ENCODE results near the gene CACUL1. TPM values are rescaled to one million over a fixed set of nuclear protein-coding genes. Genes with fewer than 3 reads are reported as not detected.

CACUL1 gene
- total and polyA plus RNA-seq, 4 experiments from 2014 or later = 14.9 to 32.3 (median 31.3) TPM

DNA sequence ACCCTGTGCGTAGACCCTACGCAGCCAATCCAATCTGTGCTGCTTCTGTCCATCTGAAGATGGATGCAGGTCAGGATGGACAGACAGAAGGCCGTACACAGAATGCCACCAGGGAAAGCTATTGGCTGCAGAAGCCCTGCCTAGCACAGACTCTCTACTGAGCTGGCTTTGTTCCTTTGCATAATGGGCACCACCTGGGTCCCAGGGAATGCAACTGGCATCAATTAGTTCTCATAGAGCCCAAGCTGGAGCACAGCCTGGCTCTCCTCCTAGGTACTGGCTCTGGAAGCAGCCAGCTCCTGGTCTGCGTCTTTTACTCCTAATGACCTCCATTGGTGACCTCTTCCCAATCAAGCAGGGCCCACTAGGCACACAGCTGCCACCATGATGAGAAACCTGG is 26.8 kb upstream of the CACUL1 start:
- no peak overlapping the region for H3K27ac ChIP-seq (ENCODE audit: low read depth, low read length)
- POLR2A ChIA-PET (ENCODE audit: partially characterized antibody) = no interaction called here
- H3K27me3 ChIP-seq (ENCODE audit: insufficient read depth, low read length) = peaks cover 3% of the 10 kb centered on the region
- intact Hi-C loops (cut with micrococcal nuclease) = no loop called here
- Mint-ChIP-seq H3K4me3 (no peak overlapping the region), H3K36me3 (no peaks in the 10 kb centered on the region), H3K27me3 (peaks cover 11 to 12% of the 10 kb centered on the region in 2 donors), H3K27ac (no peak overlapping the region), H3K4me1 (peaks cover 0 to 2% (median 0%) of the 10 kb centered on the region in 4 donors), H3K9me3 (peaks cover 0 to 7% (median 2%) of the 10 kb centered on the region in 8 donors)
- DNase-seq = no peak
- CTCF ChIA-PET (ENCODE audit: partially characterized antibody) = no interaction called here
- no peaks in the 10 kb centered on the region for H3K36me3 ChIP-seq (ENCODE audit: insufficient read depth, low read length)
- H3K4me1 ChIP-seq (ENCODE audit: insufficient read depth, low read length) = no peaks in the 10 kb centered on the region
- no peak overlapping the region for H3K4me3 ChIP-seq (ENCODE audit: low read length in 2 of 2)
- H3K9me3 ChIP-seq (ENCODE audit: control insufficient read depth in 1 of 2, low read length in 2 of 2) = no peaks in the 10 kb centered on the region

GRCh38 chr10:118778727-118779126 is 24.0 kb upstream of the CACUL1 start:
- POLR2A ChIA-PET (ENCODE audit: partially characterized antibody) = no interaction called here
- H3K27me3 Mint-ChIP-seq = peaks cover 8 to 10% of the 10 kb centered on the region in 2 donors
- no peak for DNase-seq
- H3K4me3 Mint-ChIP-seq = no peak overlapping the region
- CTCF ChIA-PET (ENCODE audit: partially characterized antibody) = no interaction called here
- H3K27ac Mint-ChIP-seq = no peak overlapping the region
- H3K9me3 ChIP-seq (ENCODE audit: control insufficient read depth in 1 of 2, low read length in 2 of 2) = no peaks in the 10 kb centered on the region
- intact Hi-C loops (cut with micrococcal nuclease) = no loop called here
- H3K9me3 Mint-ChIP-seq = peaks cover 0 to 8% (median 2%) of the 10 kb centered on the region in 8 donors
- no peaks in the 10 kb centered on the region for H3K36me3 ChIP-seq (ENCODE audit: insufficient read depth, low read length)
- H3K27me3 ChIP-seq (ENCODE audit: insufficient read depth, low read length) = no peaks in the 10 kb centered on the region
- H3K36me3 Mint-ChIP-seq = no peaks in the 10 kb centered on the region
- no peak overlapping the region for H3K27ac ChIP-seq (ENCODE audit: low read depth, low read length)
- H3K4me1 ChIP-seq (ENCODE audit: insufficient read depth, low read length) = no peaks in the 10 kb centered on the region
- H3K4me3 ChIP-seq (ENCODE audit: low read length in 2 of 2) = no peak overlapping the region
- no peaks in the 10 kb centered on the region for H3K4me1 Mint-ChIP-seq

DNA sequence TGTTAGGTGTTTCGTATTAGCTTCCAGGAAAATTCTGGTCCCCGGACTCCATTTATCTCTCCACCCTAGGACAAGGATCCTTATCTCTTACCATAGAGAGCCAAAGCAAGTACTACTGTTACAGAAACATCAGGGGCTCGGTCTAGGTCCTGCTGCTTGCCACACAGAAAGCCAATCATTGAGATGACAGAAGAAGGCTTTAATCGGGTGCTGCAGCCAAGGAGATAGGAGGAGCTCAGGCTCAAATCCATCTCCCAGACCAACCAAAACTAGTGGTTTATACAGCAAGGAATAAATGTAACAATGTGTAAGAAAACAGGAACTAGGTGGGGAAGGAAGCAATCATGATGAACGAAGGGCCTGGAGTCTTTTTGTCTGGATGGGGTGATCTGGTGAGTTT is 22.2 kb upstream of the CACUL1 start:
- Histone ChIP-seq H3K27me3 (ENCODE audit: insufficient read depth, low read length) (no peaks in the 10 kb centered on the region), H3K27ac (ENCODE audit: low read depth, low read length) (no peak overlapping the region), H3K4me1 (ENCODE audit: insufficient read depth, low read length) (no peaks in the 10 kb centered on the region), H3K36me3 (ENCODE audit: insufficient read depth, low read length) (no peaks in the 10 kb centered on the region), H3K4me3 (ENCODE audit: low read length in 2 of 2) (no peak overlapping the region), H3K9me3 (ENCODE audit: control insufficient read depth in 1 of 2, low read length in 2 of 2) (no peaks in the 10 kb centered on the region)
- H3K4me1 Mint-ChIP-seq = no peaks in the 10 kb centered on the region
- H3K36me3 Mint-ChIP-seq = no peaks in the 10 kb centered on the region
- H3K27ac Mint-ChIP-seq = no peak overlapping the region
- DNase-seq = no peak
- peaks cover 5 to 8% of the 10 kb centered on the region in 2 donors for H3K27me3 Mint-ChIP-seq
- no peak overlapping the region for H3K4me3 Mint-ChIP-seq
- H3K9me3 Mint-ChIP-seq = peaks cover 0 to 8% (median 2%) of the 10 kb centered on the region in 8 donors
- ChIA-PET POLR2A (ENCODE audit: partially characterized antibody) (no interaction called here), CTCF (ENCODE audit: partially characterized antibody) (interaction anchor here (0.6 to 0.8 kb wide), 2 partner anchors 44 to 87 kb away, joined by 3 read pairs; no protein-coding TSS in a partner anchor)
- intact Hi-C loops (cut with micrococcal nuclease) = no loop called here

DNA sequence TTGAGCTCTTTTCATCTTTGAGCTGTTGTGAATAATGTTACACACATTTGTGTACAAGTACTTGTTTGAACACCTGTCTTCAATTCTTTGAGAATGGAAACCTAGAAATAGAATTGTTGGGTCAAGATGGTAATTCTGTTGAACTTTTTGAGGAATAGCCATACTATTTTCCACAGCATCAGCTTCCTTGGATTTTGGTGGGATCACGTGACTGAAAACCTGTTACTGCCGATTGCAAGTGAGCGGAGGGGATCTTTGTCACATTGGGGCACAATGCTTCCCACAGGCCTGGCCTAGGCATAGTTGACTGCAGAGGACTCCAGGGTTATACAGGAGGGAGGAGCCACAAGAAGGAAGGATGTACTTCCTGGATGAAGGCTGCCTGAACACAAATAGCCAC is 21.3 kb upstream of the CACUL1 start:
- no peak overlapping the region for H3K4me3 ChIP-seq (ENCODE audit: low read length in 2 of 2)
- no peaks in the 10 kb centered on the region for H3K27me3 ChIP-seq (ENCODE audit: insufficient read depth, low read length)
- H3K36me3 ChIP-seq (ENCODE audit: insufficient read depth, low read length) = no peaks in the 10 kb centered on the region
- Mint-ChIP-seq H3K4me1 (no peaks in the 10 kb centered on the region), H3K27me3 (peaks cover 1 to 8% of the 10 kb centered on the region in 2 donors), H3K9me3 (peaks cover 0 to 8% (median 2%) of the 10 kb centered on the region in 8 donors), H3K36me3 (no peaks in the 10 kb centered on the region), H3K27ac (no peak overlapping the region), H3K4me3 (no peak overlapping the region)
- ChIA-PET POLR2A (ENCODE audit: partially characterized antibody) (no interaction called here), CTCF (ENCODE audit: partially characterized antibody) (no interaction called here)
- DNase-seq = no peak
- H3K9me3 ChIP-seq (ENCODE audit: control insufficient read depth in 1 of 2, low read length in 2 of 2) = no peaks in the 10 kb centered on the region
- intact Hi-C loops (cut with micrococcal nuclease) = no loop called here
- H3K27ac ChIP-seq (ENCODE audit: low read depth, low read length) = no peak overlapping the region
- H3K4me1 ChIP-seq (ENCODE audit: insufficient read depth, low read length) = no peaks in the 10 kb centered on the region

- H3K4me3 ChIP-seq (ENCODE audit: low read length in 2 of 2) = no peak overlapping the region
- no peak for DNase-seq
- ChIA-PET CTCF (ENCODE audit: partially characterized antibody) (no interaction called here), POLR2A (ENCODE audit: partially characterized antibody) (no interaction called here)
- peaks cover 0 to 8% (median 2%) of the 10 kb centered on the region in 8 donors for H3K9me3 Mint-ChIP-seq
- H3K27me3 ChIP-seq (ENCODE audit: insufficient read depth, low read length) = no peaks in the 10 kb centered on the region
- H3K36me3 Mint-ChIP-seq = no peaks in the 10 kb centered on the region
- H3K4me1 Mint-ChIP-seq = no peaks in the 10 kb centered on the region
- H3K27ac ChIP-seq (ENCODE audit: low read depth, low read length) = no peak overlapping the region
- intact Hi-C loops (cut with micrococcal nuclease) = no loop called here
- no peaks in the 10 kb centered on the region for H3K4me1 ChIP-seq (ENCODE audit: insufficient read depth, low read length)
- peaks cover 1 to 8% of the 10 kb centered on the region in 2 donors for H3K27me3 Mint-ChIP-seq
- no peaks in the 10 kb centered on the region for H3K9me3 ChIP-seq (ENCODE audit: control insufficient read depth in 1 of 2, low read length in 2 of 2)
- H3K27ac Mint-ChIP-seq = peak overlapping the region in 1 of 7 donors; percentile 32
- H3K4me3 Mint-ChIP-seq = no peak overlapping the region
- no peaks in the 10 kb centered on the region for H3K36me3 ChIP-seq (ENCODE audit: insufficient read depth, low read length)
Measured at GRCh38 chr10:118775478-118775877, 20.7 kb upstream of the CACUL1 start.

DNA sequence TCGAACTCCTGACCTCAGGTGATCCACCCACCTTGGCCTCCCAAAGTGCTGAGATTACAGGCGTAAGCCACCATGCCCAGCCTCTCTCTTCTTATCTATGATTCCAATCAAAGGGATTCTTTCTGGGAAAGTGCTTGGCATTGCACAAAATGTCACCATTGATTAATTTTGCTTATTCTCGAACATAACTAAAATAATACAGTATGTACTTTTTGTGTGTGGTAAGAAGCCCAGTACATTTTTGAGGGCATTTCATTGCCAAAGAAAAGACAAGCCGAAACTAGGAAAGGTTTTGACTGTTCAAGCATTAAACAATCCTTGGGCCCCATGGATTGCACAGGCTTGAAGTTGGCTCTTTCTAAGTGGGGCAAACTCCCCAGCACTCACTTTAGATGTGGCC is 18.3 kb upstream of the CACUL1 start:
- Histone ChIP-seq H3K4me1 (ENCODE audit: insufficient read depth, low read length) (no peaks in the 10 kb centered on the region), H3K36me3 (ENCODE audit: insufficient read depth, low read length) (no peaks in the 10 kb centered on the region), H3K4me3 (ENCODE audit: low read length in 2 of 2) (no peak overlapping the region), H3K9me3 (ENCODE audit: control insufficient read depth in 1 of 2, low read length in 2 of 2) (no peaks in the 10 kb centered on the region), H3K27me3 (ENCODE audit: insufficient read depth, low read length) (no peaks in the 10 kb centered on the region), H3K27ac (ENCODE audit: low read depth, low read length) (no peak overlapping the region)
- no peak for DNase-seq
- intact Hi-C loops (cut with micrococcal nuclease) = no loop called here
- Mint-ChIP-seq H3K27me3 (peaks cover 1 to 7% of the 10 kb centered on the region in 2 donors), H3K36me3 (no peaks in the 10 kb centered on the region), H3K9me3 (peaks cover 0 to 8% (median 2%) of the 10 kb centered on the region in 8 donors), H3K27ac (no peak overlapping the region), H3K4me1 (no peaks in the 10 kb centered on the region), H3K4me3 (no peak overlapping the region)
- POLR2A ChIA-PET (ENCODE audit: partially characterized antibody) = no interaction called here
- CTCF ChIA-PET (ENCODE audit: partially characterized antibody) = interaction anchor here (1.3 kb wide), 1 partner anchor 204 kb away, joined by 4 read pairs; no protein-coding TSS in a partner anchor

- Histone ChIP-seq H3K9me3 (ENCODE audit: control insufficient read depth in 1 of 2, low read length in 2 of 2) (no peaks in the 10 kb centered on the region), H3K27me3 (ENCODE audit: insufficient read depth, low read length) (no peaks in the 10 kb centered on the region), H3K27ac (ENCODE audit: low read depth, low read length) (no peak overlapping the region), H3K4me1 (ENCODE audit: insufficient read depth, low read length) (no peaks in the 10 kb centered on the region), H3K4me3 (ENCODE audit: low read length in 2 of 2) (no peak overlapping the region), H3K36me3 (ENCODE audit: insufficient read depth, low read length) (no peaks in the 10 kb centered on the region)
- ChIA-PET POLR2A (ENCODE audit: partially characterized antibody) (no interaction called here), CTCF (ENCODE audit: partially characterized antibody) (interaction anchor here (1.3 kb wide), 1 partner anchor 203 kb away, joined by 4 read pairs; no protein-coding TSS in a partner anchor)
- H3K4me1 Mint-ChIP-seq = no peaks in the 10 kb centered on the region
- H3K36me3 Mint-ChIP-seq = no peaks in the 10 kb centered on the region
- H3K4me3 Mint-ChIP-seq = no peak overlapping the region
- DNase-seq = no peak
- intact Hi-C loops (cut with micrococcal nuclease) = no loop called here
- no peak overlapping the region for H3K27ac Mint-ChIP-seq
- H3K27me3 Mint-ChIP-seq = peaks cover 1 to 5% of the 10 kb centered on the region in 2 donors
- peaks cover 0 to 6% (median 0%) of the 10 kb centered on the region in 8 donors for H3K9me3 Mint-ChIP-seq
Measured at GRCh38 chr10:118771976-118772375, 17.2 kb upstream of the CACUL1 start.
